Activated naive CD4-positive, alpha-beta T cell treated with anti-CD3 and anti-CD28 coated beads for 36 hours (primary cell): Measurements from ENCODE around the gene OR2B2. TPM values are rescaled to one million over a fixed set of nuclear protein-coding genes. Genes with fewer than 3 reads are reported as not detected.

Experiments used
- CTCF ChIA-PET: fragments of 350-600 bp; sonication (Branson Sonifier 250); formaldehyde crosslinking; loops from one replicate; lab custom pipeline; 2021; ENCODE audit warnings: antibody characterized with exemption; lab: Charles Lee
- DNase-seq: peaks from one replicate; pipeline ENCODE4 v3.0.0-alpha.2; 2020
- H3K27ac Mint-ChIP-seq: one replicate; pipeline ENCODE4 v1.8.0; 2021; ENCODE audit warnings: mild to moderate bottlenecking, mixed read lengths
- H3K27me3 Mint-ChIP-seq: one replicate; pipeline ENCODE4 v1.8.0; 2021; ENCODE audit warnings: low read depth, mixed read lengths
- H3K36me3 Mint-ChIP-seq: one replicate; pipeline ENCODE4 v1.8.0; 2021; ENCODE audit warnings: low read depth, mixed read lengths
- H3K4me1 Mint-ChIP-seq: one replicate; pipeline ENCODE4 v1.8.0; 2021; ENCODE audit warnings: low read depth, mixed read lengths
- H3K4me3 Mint-ChIP-seq: one replicate; pipeline ENCODE4 v1.8.0; 2021; ENCODE audit warnings: mild to moderate bottlenecking, moderate library complexity, mixed read lengths
- H3K9me3 Mint-ChIP-seq: one replicate; pipeline ENCODE4 v1.8.0; 2021; ENCODE audit warnings: mixed read lengths
- intact Hi-C: fragments of 100-400 bp; cut with micrococcal nuclease; formaldehyde crosslinking; loops from one replicate; pipeline ENCODE4 v1.15.1; 2023
- total RNA-seq, 2 experiments: library from RNA; stranded (reverse); gene quantifications; one replicate each; pipeline ENCODE4 v1.2.3, GENCODE V29; 2021

Gene OR2B2
- total RNA-seq, 2 experiments from 2014 or later, result not detected

- peaks cover 28% of the 10 kb centered on the region for H3K4me1 Mint-ChIP-seq
- intact Hi-C loops, result loop anchor here (1.0 to 2.0 kb wide), 3 partner anchors 8 to 48 kb away; a partner anchor contains a TSS
- H3K9me3 Mint-ChIP-seq, result no peaks in the 10 kb centered on the region
- CTCF ChIA-PET, result interaction anchor here (0.5 to 2.6 kb wide), 7 partner anchors 17 to 121 kb away, joined by 3 to 18 read pairs (median 7); a partner anchor contains a TSS
- H3K36me3 Mint-ChIP-seq, result peaks cover 7% of the 10 kb centered on the region
- H3K27ac Mint-ChIP-seq, result peak overlapping the region; percentile 97
- peaks cover 4% of the 10 kb centered on the region for H3K27me3 Mint-ChIP-seq
- H3K4me3 Mint-ChIP-seq, result peak overlapping the region; percentile 91
- peak; percentile 81 for DNase-seq
Observed at GRCh38 chr6:27873021-27873940, 38.9 kb downstream of the OR2B2 start.

- Mint-ChIP-seq H3K27ac (peak overlapping the region; percentile 97), H3K9me3 (no peaks in the 10 kb centered on the region)
- CTCF ChIA-PET, result interaction anchor here (0.8 to 2.6 kb wide), 4 partner anchors 20 to 62 kb away, joined by 3 to 18 read pairs (median 10); a partner anchor contains a TSS
Observed at GRCh38 chr6:27872642-27873020, 39.6 kb downstream of the OR2B2 start.

GRCh38 chr6:27871924-27872638 lies 40.1 kb downstream of the OR2B2 start:
- intact Hi-C loops, result loop anchor here (1.0 to 2.0 kb wide), 3 partner anchors 34 to 1749 kb away; a partner anchor contains a TSS
- Mint-ChIP-seq H3K27ac (peak overlapping the region; percentile 97), H3K4me1 (peaks cover 34% of the 10 kb centered on the region), H3K4me3 (peak overlapping the region; percentile 91), H3K36me3 (peaks cover 10% of the 10 kb centered on the region), H3K9me3 (no peaks in the 10 kb centered on the region), H3K27me3 (peaks cover 8% of the 10 kb centered on the region)
- DNase-seq, result peak; percentile 81
- CTCF ChIA-PET, result interaction anchor here (0.6 to 2.6 kb wide), 5 partner anchors 21 to 815 kb away, joined by 3 to 18 read pairs (median 7); a partner anchor contains a TSS

More at GRCh38 chr6:27872642-27873020, 39.6 kb downstream of the OR2B2 start:
- intact Hi-C loops, result loop anchor here (1.0 to 2.0 kb wide), 5 partner anchors 7 to 1749 kb away; a partner anchor contains a TSS
- peaks cover 4% of the 10 kb centered on the region for H3K27me3 Mint-ChIP-seq
- peaks cover 32% of the 10 kb centered on the region for H3K4me1 Mint-ChIP-seq
- H3K36me3 Mint-ChIP-seq, result peaks cover 7% of the 10 kb centered on the region
- DNase-seq, result peak; percentile 46
- peak overlapping the region; percentile 91 for H3K4me3 Mint-ChIP-seq

GRCh38 chr6:27870291-27870870 lies 41.8 kb downstream of the OR2B2 start:
- no peak for DNase-seq
- intact Hi-C loops, result no loop called here
- H3K4me3 Mint-ChIP-seq, result no peak overlapping the region
- peaks cover 13% of the 10 kb centered on the region for H3K27me3 Mint-ChIP-seq
- H3K9me3 Mint-ChIP-seq, result no peaks in the 10 kb centered on the region
- H3K27ac Mint-ChIP-seq, result peak overlapping the region; percentile 73
- CTCF ChIA-PET, result interaction anchor here (0.7 to 1.0 kb wide), 4 partner anchors 20 to 343 kb away, joined by 3 to 5 read pairs (median 4); a partner anchor contains a TSS
- H3K4me1 Mint-ChIP-seq, result peaks cover 36% of the 10 kb centered on the region
- peaks cover 15% of the 10 kb centered on the region for H3K36me3 Mint-ChIP-seq

GRCh38 chr6:27868311-27868710 lies 43.9 kb downstream of the OR2B2 start:
- H3K9me3 Mint-ChIP-seq, result no peaks in the 10 kb centered on the region
- H3K36me3 Mint-ChIP-seq, result peaks cover 14% of the 10 kb centered on the region
- peaks cover 36% of the 10 kb centered on the region for H3K4me1 Mint-ChIP-seq
- intact Hi-C loops, result loop anchor here (5.0 kb wide), 1 partner anchor 1836 kb away; a partner anchor contains a TSS
- CTCF ChIA-PET, result interaction anchor here (0.9 to 3.9 kb wide), 4 partner anchors 21 to 73 kb away, joined by 3 to 35 read pairs (median 6); a partner anchor contains a TSS
- H3K4me3 Mint-ChIP-seq, result no peak overlapping the region
- DNase-seq, result no peak
- peaks cover 10% of the 10 kb centered on the region for H3K27me3 Mint-ChIP-seq
- peak overlapping the region; percentile 96 for H3K27ac Mint-ChIP-seq

- Mint-ChIP-seq H3K27me3 (peaks cover 8% of the 10 kb centered on the region), H3K4me3 (peak overlapping the region; percentile 97), H3K4me1 (peaks cover 34% of the 10 kb centered on the region), H3K36me3 (peaks cover 13% of the 10 kb centered on the region), H3K27ac (peak overlapping the region; percentile 96), H3K9me3 (no peaks in the 10 kb centered on the region)
- intact Hi-C loops, result loop anchor here (1.0 to 5.0 kb wide), 4 partner anchors 25 to 1836 kb away; a partner anchor contains a TSS
- no peak for DNase-seq
- CTCF ChIA-PET, result interaction anchor here (0.9 to 3.9 kb wide), 6 partner anchors 21 to 72 kb away, joined by 3 to 35 read pairs (median 4); a partner anchor contains a TSS
Observed at GRCh38 chr6:27867945-27868300, 44.3 kb downstream of the OR2B2 start.

- peak overlapping the region; percentile 96 for H3K27ac Mint-ChIP-seq
- H3K4me3 Mint-ChIP-seq, result peak overlapping the region; percentile 97
- H3K4me1 Mint-ChIP-seq, result peaks cover 36% of the 10 kb centered on the region
- peaks cover 8% of the 10 kb centered on the region for H3K27me3 Mint-ChIP-seq
- intact Hi-C loops, result loop anchor here (1.0 to 5.0 kb wide), 4 partner anchors 26 to 1835 kb away; a partner anchor contains a TSS
- CTCF ChIA-PET, result interaction anchor here (0.9 to 3.9 kb wide), 7 partner anchors 22 to 60 kb away, joined by 3 to 35 read pairs (median 4); a partner anchor contains a TSS
- peak; percentile 92 for DNase-seq
- no peaks in the 10 kb centered on the region for H3K9me3 Mint-ChIP-seq
- H3K36me3 Mint-ChIP-seq, result peaks cover 13% of the 10 kb centered on the region
Observed at GRCh38 chr6:27867051-27867944, 44.9 kb downstream of the OR2B2 start.

GRCh38 chr6:27866357-27867050 lies 45.7 kb downstream of the OR2B2 start:
- peak overlapping the region; percentile 97 for H3K4me3 Mint-ChIP-seq
- H3K4me1 Mint-ChIP-seq, result peaks cover 32% of the 10 kb centered on the region
- CTCF ChIA-PET, result interaction anchor here (1.3 to 3.9 kb wide), 5 partner anchors 28 to 46 kb away, joined by 3 to 35 read pairs (median 5); a partner anchor contains a TSS
- peaks cover 8% of the 10 kb centered on the region for H3K27me3 Mint-ChIP-seq
- intact Hi-C loops, result loop anchor here (1.0 to 5.0 kb wide), 5 partner anchors 27 to 1834 kb away; a partner anchor contains a TSS
- H3K27ac Mint-ChIP-seq, result peak overlapping the region; percentile 96
- peaks cover 11% of the 10 kb centered on the region for H3K36me3 Mint-ChIP-seq
- peak; percentile 69 for DNase-seq
- H3K9me3 Mint-ChIP-seq, result no peaks in the 10 kb centered on the region

- H3K4me3 Mint-ChIP-seq, result peak overlapping the region; percentile 97
- peaks cover 8% of the 10 kb centered on the region for H3K27me3 Mint-ChIP-seq
- CTCF ChIA-PET, result interaction anchor here (1.0 to 3.9 kb wide), 5 partner anchors 25 to 45 kb away, joined by 3 to 35 read pairs (median 5); a partner anchor contains a TSS
- peak overlapping the region; percentile 96 for H3K27ac Mint-ChIP-seq
- intact Hi-C loops, result loop anchor here (1.0 to 5.0 kb wide), 5 partner anchors 7 to 1834 kb away; a partner anchor contains a TSS
- no peaks in the 10 kb centered on the region for H3K9me3 Mint-ChIP-seq
- peaks cover 11% of the 10 kb centered on the region for H3K36me3 Mint-ChIP-seq
- H3K4me1 Mint-ChIP-seq, result peaks cover 29% of the 10 kb centered on the region
- peak; percentile 64 for DNase-seq
Observed at GRCh38 chr6:27865850-27866356, 46.3 kb downstream of the OR2B2 start.
